H9 (cell line): Measurements from ENCODE around the gene ARAP1. TPM values are rescaled to one million over a fixed set of nuclear protein-coding genes. Genes with fewer than 3 reads are reported as not detected.

Experiments
- DNase-seq: peaks from one replicate; pipeline ENCODE4 v3.0.0-alpha.2; 2017
- H2AFZ ChIP-seq: one replicate; pipeline ENCODE4 v1.6.1; 2013; ENCODE audit warnings: mild to moderate bottlenecking, low read length, control low read depth, moderate library complexity
- H2AK5ac ChIP-seq: 2 replicates; pipeline ENCODE4 v1.6.1; 2013; ENCODE audit warnings: low read length, control low read depth, mixed read lengths; ENCODE audit not compliant: insufficient read length
- H2BK120ac ChIP-seq: one replicate; pipeline ENCODE4 v1.6.1; 2013; ENCODE audit warnings: low read depth, mild to moderate bottlenecking, low read length, control low read depth, inconsistent platforms; ENCODE audit not compliant: poor library complexity, severe bottlenecking
- H2BK12ac ChIP-seq: 2 replicates; pipeline ENCODE4 v1.6.1; 2013; ENCODE audit warnings: low read length, control low read depth, mixed read lengths, low read depth; ENCODE audit not compliant: insufficient read length
- H2BK15ac ChIP-seq: 2 replicates; pipeline ENCODE4 v1.6.1; 2013; ENCODE audit warnings: low read depth, low read length, control low read depth
- H2BK20ac ChIP-seq: one replicate; pipeline ENCODE4 v1.6.1; 2013; ENCODE audit warnings: low read depth, mild to moderate bottlenecking, low read length, control low read depth, inconsistent platforms; ENCODE audit not compliant: poor library complexity, severe bottlenecking
- H2BK5ac ChIP-seq: 2 replicates; pipeline ENCODE4 v1.6.1; 2013; ENCODE audit warnings: low read length, control low read depth, mixed read lengths; ENCODE audit not compliant: insufficient read length
- H3K14ac ChIP-seq: 2 replicates; pipeline ENCODE4 v1.6.1; 2013; ENCODE audit warnings: low read length, control low read depth; ENCODE audit not compliant: insufficient read depth
- H3K18ac ChIP-seq: 2 replicates; pipeline ENCODE4 v1.6.1; 2013; ENCODE audit warnings: low read depth, mild to moderate bottlenecking, mixed read lengths, low read length, control low read depth; ENCODE audit not compliant: insufficient read length
- H3K23ac ChIP-seq: 2 replicates; pipeline ENCODE4 v1.6.1; 2013; ENCODE audit warnings: low read length, control low read depth, mixed read lengths, low read depth; ENCODE audit not compliant: insufficient read length
- H3K23me2 ChIP-seq: 2 replicates; pipeline ENCODE4 v1.6.1; 2013; ENCODE audit warnings: low read depth, mild to moderate bottlenecking, mixed read lengths, low read length, control low read depth; ENCODE audit not compliant: insufficient read length, poor library complexity, severe bottlenecking
- H3K27ac ChIP-seq: 2 replicates; pipeline ENCODE4 v1.5.1; 2013; ENCODE audit warnings: low read length, control low read depth, mixed read lengths, low read depth; ENCODE audit not compliant: insufficient read length
- H3K27me3 ChIP-seq: 2 replicates; pipeline ENCODE4 v1.6.1; 2013; ENCODE audit warnings: low read length, control low read depth, inconsistent platforms; ENCODE audit not compliant: insufficient read depth
- H3K4ac ChIP-seq: 2 replicates; pipeline ENCODE4 v1.6.1; 2013; ENCODE audit warnings: low read depth, mild to moderate bottlenecking, control low read depth, inconsistent platforms, low read length, moderate library complexity
- H3K4me1 ChIP-seq: 2 replicates; pipeline ENCODE4 v1.6.1; 2013; ENCODE audit warnings: low read length, control low read depth, inconsistent platforms; ENCODE audit not compliant: insufficient read depth
- H3K4me2 ChIP-seq: 2 replicates; pipeline ENCODE4 v1.6.1; 2013; ENCODE audit warnings: low read length, control low read depth, mixed read lengths; ENCODE audit not compliant: insufficient read length, insufficient read depth
- H3K56ac ChIP-seq: 2 replicates; pipeline ENCODE4 v1.6.1; 2013; ENCODE audit warnings: low read depth, mild to moderate bottlenecking, mixed read lengths, low read length, control low read depth; ENCODE audit not compliant: insufficient read length
- H3K79me1 ChIP-seq: 2 replicates; pipeline ENCODE4 v1.6.1; 2013; ENCODE audit warnings: low read depth, mild to moderate bottlenecking, moderate library complexity, low read length, control low read depth, inconsistent platforms; ENCODE audit not compliant: insufficient read depth, poor library complexity, severe bottlenecking
- H3K79me2 ChIP-seq: 2 replicates; pipeline ENCODE4 v1.6.1; 2013; ENCODE audit warnings: low read length, control low read depth, inconsistent platforms; ENCODE audit not compliant: insufficient read depth
- H3K9ac ChIP-seq: 2 replicates; pipeline ENCODE4 v1.6.1; 2013; ENCODE audit warnings: low read length, control low read depth, mixed read lengths; ENCODE audit not compliant: insufficient read length; ENCODE audit errors: extremely low read depth
- H3K9me3 ChIP-seq: one replicate; pipeline ENCODE4 v1.6.1; 2013; ENCODE audit warnings: low read depth, low read length, inconsistent platforms; ENCODE audit not compliant: control insufficient read depth
- H3T11ph ChIP-seq: one replicate; pipeline ENCODE4 v1.6.1; 2013; ENCODE audit warnings: mild to moderate bottlenecking, low read length, control low read depth, inconsistent platforms
- H4K20me1 ChIP-seq: one replicate; pipeline ENCODE4 v1.6.1; 2013; ENCODE audit not compliant: control insufficient read depth, insufficient read length, insufficient read depth
- H4K5ac ChIP-seq: 2 replicates; pipeline ENCODE4 v1.6.1; 2013; ENCODE audit warnings: low read depth, mild to moderate bottlenecking, mixed read lengths, low read length, control low read depth; ENCODE audit not compliant: insufficient read length
- H4K8ac ChIP-seq: replicated peaks from 2 replicates; pipeline ENCODE4 v1.6.1; 2013; ENCODE audit warnings: low read length, control low read depth, mixed read lengths, low read depth; ENCODE audit not compliant: insufficient read length
- H4K91ac ChIP-seq: 2 replicates; pipeline ENCODE4 v1.6.1; 2013; ENCODE audit warnings: low read depth, mild to moderate bottlenecking, moderate library complexity, mixed read lengths, low read length, control low read depth; ENCODE audit not compliant: insufficient read length
- H3K27ac Mint-ChIP-seq, 3 experiments: 2 replicates in 2 of 3; 3 replicates in 1 of 3; pipeline ENCODE4 v1.8.0; 2020 to 2021; ENCODE audit warnings: mixed read lengths in 3 of 3, mild to moderate bottlenecking in 1 of 3, moderate library complexity in 1 of 3
- H3K27me3 Mint-ChIP-seq: 2 replicates; pipeline ENCODE4 v1.8.0; 2021; ENCODE audit warnings: low read depth, mild to moderate bottlenecking, moderate library complexity, mixed read lengths
- H3K36me3 Mint-ChIP-seq, 3 experiments: 2 replicates in 2 of 3; 3 replicates in 1 of 3; pipeline ENCODE4 v1.8.0; 2020 to 2021; ENCODE audit warnings: low read depth in 3 of 3, mixed read lengths in 3 of 3; ENCODE audit not compliant: insufficient read depth in 1 of 3
- H3K4me1 Mint-ChIP-seq, 2 experiments: 2 replicates each; pipeline ENCODE4 v1.8.0; 2020; ENCODE audit warnings: mixed read lengths in 2 of 2
- H3K4me3 Mint-ChIP-seq, 2 experiments: 2 replicates in 1 of 2; 3 replicates in 1 of 2; pipeline ENCODE4 v1.8.0; 2020 to 2021; ENCODE audit warnings: mild to moderate bottlenecking in 2 of 2, mixed read lengths in 2 of 2, moderate library complexity in 1 of 2
- H3K9me3 Mint-ChIP-seq, 2 experiments: 2 replicates in 1 of 2; 3 replicates in 1 of 2; pipeline ENCODE4 v1.8.0; 2020; ENCODE audit warnings: mild to moderate bottlenecking in 2 of 2, mixed read lengths in 2 of 2, moderate library complexity in 1 of 2
- WGBS: extraction: QIAGEN DNeasy Blood & Tissue Kit; methylation state at CpG from one replicate; pipeline ENCODE4 v1.1.7; 2013; ENCODE audit warnings: missing lambda C conversion rate, low lambda C conversion rate, mixed read lengths; ENCODE audit not compliant: insufficient read length; ENCODE audit errors: extremely low coverage; 5-methylcytosine and 5-hydroxymethylcytosine counted together
- total RNA-seq: library from RNA; stranded (reverse); gene quantifications from 2 replicates; pipeline ENCODE4 v1.2.1, GENCODE V29; 2021
- TF ChIP-seq, protein P1 (sequence below): fragments of 200-600 bp; sonication (generic); conservative IDR thresholded peaks from 3 replicates; pipeline ENCODE4 v1.8.0; 2021; ENCODE audit warnings: antibody characterized with exemption, mild to moderate bottlenecking

Gene ARAP1
- total RNA-seq, 1 experiment from 2014 or later: 59.4 TPM

DNA sequence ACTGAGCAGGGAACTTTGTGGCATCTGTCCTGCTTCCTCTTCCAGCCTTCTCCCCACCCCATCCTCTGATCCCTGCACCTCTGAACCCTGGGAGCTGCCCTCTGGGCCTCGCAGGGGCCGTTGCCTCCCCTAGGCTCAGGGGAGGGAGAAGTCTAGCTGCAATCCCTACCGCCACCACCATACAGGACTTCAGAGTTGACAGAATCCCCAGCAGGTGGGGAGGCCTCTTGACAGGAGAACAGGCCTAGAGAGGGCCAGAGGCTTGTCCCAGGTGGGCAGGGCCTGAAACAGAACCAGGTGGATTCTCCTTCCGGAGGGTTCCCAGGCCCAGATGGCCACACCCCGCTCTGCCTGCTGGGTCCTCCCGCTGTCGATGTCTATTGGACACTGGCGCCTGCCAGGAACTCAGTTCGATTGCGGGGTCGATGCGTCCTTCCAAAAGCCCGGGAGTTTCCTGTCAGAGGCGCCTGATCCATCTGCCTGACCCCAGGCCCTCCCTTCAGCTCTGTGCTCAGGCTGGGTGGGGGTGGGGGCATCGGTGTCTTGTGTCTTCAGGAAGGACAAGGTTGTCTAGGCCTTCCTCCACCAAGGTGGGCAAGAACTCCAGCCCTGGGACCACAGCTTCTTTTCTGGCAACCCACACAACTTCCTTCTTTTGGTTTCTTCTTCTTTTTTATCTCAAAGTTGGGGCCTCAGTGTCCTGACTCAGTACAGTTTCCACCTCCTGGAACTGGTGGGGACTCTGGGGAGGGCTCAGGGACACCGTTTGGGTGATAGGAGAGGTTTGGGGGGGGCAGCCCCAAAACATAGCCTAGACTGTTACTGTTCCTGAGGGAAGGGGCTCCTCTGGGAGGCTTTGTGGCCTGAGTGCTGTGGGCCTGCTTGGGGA lies 35.3 kb upstream of the ARAP1 start:
- no peaks in the 10 kb centered on the region for H3K79me2 ChIP-seq
- H3K23ac ChIP-seq: no peak overlapping the region
- no peaks in the 10 kb centered on the region for H3K9me3 Mint-ChIP-seq
- no peak overlapping the region for H3K4me2 ChIP-seq
- no peak overlapping the region for H3K27ac ChIP-seq
- H3K56ac ChIP-seq: no peak overlapping the region
- no peak overlapping the region for H4K91ac ChIP-seq
- no peaks in the 10 kb centered on the region; the same call in 1 of the 2 replicates for H3K4me1 ChIP-seq
- no peak overlapping the region; a peak in 1 of 7 replicates for H3K27ac Mint-ChIP-seq
- H3K23me2 ChIP-seq: no peaks in the 10 kb centered on the region
- no peaks in the 10 kb centered on the region; the same call in 1 of the 2 replicates for H3K27me3 ChIP-seq
- no peak overlapping the region for H2AFZ ChIP-seq
- H3K4me3 Mint-ChIP-seq: no peak overlapping the region; a peak in 1 of 5 replicates
- H3K4ac ChIP-seq: no peak overlapping the region
- no peaks in the 10 kb centered on the region for H4K20me1 ChIP-seq
- no peaks in the 10 kb centered on the region for H3K36me3 Mint-ChIP-seq
- H2BK20ac ChIP-seq: no peak overlapping the region
- no peak overlapping the region for H2BK12ac ChIP-seq
- H2AK5ac ChIP-seq: no peak overlapping the region
- H4K8ac ChIP-seq: no peak overlapping the region
- no peaks in the 10 kb centered on the region for H3K9me3 ChIP-seq
- H2BK5ac ChIP-seq: no peak overlapping the region
- no CpG with 5 or more reads among the region's 16 CpGs for whole genome bisulfite sequencing
- H3T11ph ChIP-seq: no peak overlapping the region
- H3K4me1 Mint-ChIP-seq: peaks cover 20 to 26% of the 10 kb centered on the region in 2 experiments
- no peak overlapping the region for H2BK15ac ChIP-seq
- DNase-seq: peak; percentile 98
- H3K27me3 Mint-ChIP-seq: peaks cover 11% of the 10 kb centered on the region
- H3K14ac ChIP-seq: no peak overlapping the region
- no peak overlapping the region for H3K18ac ChIP-seq
- TF ChIP-seq, protein P1, sequence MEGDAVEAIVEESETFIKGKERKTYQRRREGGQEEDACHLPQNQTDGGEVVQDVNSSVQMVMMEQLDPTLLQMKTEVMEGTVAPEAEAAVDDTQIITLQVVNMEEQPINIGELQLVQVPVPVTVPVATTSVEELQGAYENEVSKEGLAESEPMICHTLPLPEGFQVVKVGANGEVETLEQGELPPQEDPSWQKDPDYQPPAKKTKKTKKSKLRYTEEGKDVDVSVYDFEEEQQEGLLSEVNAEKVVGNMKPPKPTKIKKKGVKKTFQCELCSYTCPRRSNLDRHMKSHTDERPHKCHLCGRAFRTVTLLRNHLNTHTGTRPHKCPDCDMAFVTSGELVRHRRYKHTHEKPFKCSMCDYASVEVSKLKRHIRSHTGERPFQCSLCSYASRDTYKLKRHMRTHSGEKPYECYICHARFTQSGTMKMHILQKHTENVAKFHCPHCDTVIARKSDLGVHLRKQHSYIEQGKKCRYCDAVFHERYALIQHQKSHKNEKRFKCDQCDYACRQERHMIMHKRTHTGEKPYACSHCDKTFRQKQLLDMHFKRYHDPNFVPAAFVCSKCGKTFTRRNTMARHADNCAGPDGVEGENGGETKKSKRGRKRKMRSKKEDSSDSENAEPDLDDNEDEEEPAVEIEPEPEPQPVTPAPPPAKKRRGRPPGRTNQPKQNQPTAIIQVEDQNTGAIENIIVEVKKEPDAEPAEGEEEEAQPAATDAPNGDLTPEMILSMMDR: peak; percentile 58
- H4K5ac ChIP-seq: no peak overlapping the region
- no peaks in the 10 kb centered on the region for H3K79me1 ChIP-seq
- H3K9ac ChIP-seq: no peak overlapping the region
- H2BK120ac ChIP-seq: no peak overlapping the region
